Cardiac septum (tissue), 1 donor: ENCODE data around the gene RASSF4. TPM values are rescaled to one million over a fixed set of nuclear protein-coding genes. Genes with fewer than 3 reads are reported as not detected.
"Not testable (repeated sequence)": the region's sequence is repeated elsewhere in the genome, so short reads cannot be mapped to it uniquely, and the experiment has no call there.

ENCODE experiments used
- DNase-seq: peaks from one replicate; pipeline ENCODE4 v3.0.0-alpha.2; 2020; ENCODE audit warnings: low spot score
- intact Hi-C: fragments of 100-400 bp; cut with DNase I; formaldehyde crosslinking; loops from one replicate; pipeline ENCODE4 v1.14.0; 2022
- total RNA-seq: library from RNA; stranded (reverse); fragmentation: NEBNext Ultra II Directional; extraction: Animal tissue kit (Norgen Biotek cat#: 25700); gene quantifications from one replicate; pipeline ENCODE4 v1.2.1, GENCODE V29; 2021
- donor health status: DM: no; HTN: no; CAD: no.

RASSF4 gene
- total RNA-seq, 1 donor from 2014 or later: 47.5 TPM

DNA sequence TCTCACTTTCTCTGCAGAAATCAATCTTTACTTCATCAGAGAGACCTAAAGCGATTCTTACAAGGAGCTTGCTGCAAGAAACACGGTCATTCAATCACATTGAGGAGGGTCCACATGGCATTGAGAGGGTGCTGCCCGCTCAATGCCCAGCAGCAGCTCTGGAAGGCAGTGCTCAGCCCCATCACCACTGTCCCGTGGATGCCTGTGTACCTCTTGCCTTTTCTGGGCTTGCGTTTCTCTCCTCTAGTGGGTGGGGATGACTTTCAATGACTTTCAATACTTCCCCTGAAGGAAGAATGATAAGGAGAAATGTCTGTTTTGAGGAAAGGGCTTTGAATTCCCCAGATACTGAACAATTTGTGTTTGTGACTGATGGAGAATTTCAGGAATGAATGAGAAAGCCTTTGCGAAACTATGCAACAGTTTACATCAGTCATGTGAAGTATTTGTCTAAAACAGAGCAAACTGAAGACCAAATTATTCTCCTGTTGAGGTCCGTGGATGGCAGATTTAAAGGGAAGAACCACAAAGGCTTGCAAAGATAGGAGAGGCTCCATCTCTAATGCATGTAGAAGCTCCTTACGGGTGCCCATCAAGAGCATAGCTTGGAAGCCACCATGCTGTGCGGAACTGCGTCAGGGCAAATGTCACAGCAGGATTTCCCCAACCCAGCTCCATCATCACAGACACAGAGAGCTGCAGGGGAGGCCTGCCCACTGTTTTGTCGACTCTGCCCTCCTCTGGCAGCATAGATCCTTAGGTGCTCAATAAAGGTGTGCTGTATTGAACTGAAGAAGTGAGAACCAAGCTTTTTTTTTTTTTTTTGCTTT lies 34.5 kb downstream of the RASSF4 start:
- no peak for DNase-seq
- intact Hi-C loops: loop anchor here (5.0 kb wide), 1 partner anchor 62 kb away; no protein-coding TSS in a partner anchor

- intact Hi-C loops: loop anchor here (5.0 kb wide), 2 partner anchors 63 to 1858 kb away; partner anchors contain the start of gene CSGALNACT2
Observed at GRCh38 chr10:44994752-44995530, 35.3 kb downstream of the RASSF4 start.

GRCh38 chr10:44995581-44995913 lies 35.9 kb downstream of the RASSF4 start:
- no peak for DNase-seq
- intact Hi-C loops: loop anchor here (5.0 kb wide), 1 partner anchor 1858 kb away; the partner anchor contains the start of gene CSGALNACT2

More at GRCh38 chr10:44994752-44995530, 35.3 kb downstream of the RASSF4 start:
- DNase-seq: no peak

DNA sequence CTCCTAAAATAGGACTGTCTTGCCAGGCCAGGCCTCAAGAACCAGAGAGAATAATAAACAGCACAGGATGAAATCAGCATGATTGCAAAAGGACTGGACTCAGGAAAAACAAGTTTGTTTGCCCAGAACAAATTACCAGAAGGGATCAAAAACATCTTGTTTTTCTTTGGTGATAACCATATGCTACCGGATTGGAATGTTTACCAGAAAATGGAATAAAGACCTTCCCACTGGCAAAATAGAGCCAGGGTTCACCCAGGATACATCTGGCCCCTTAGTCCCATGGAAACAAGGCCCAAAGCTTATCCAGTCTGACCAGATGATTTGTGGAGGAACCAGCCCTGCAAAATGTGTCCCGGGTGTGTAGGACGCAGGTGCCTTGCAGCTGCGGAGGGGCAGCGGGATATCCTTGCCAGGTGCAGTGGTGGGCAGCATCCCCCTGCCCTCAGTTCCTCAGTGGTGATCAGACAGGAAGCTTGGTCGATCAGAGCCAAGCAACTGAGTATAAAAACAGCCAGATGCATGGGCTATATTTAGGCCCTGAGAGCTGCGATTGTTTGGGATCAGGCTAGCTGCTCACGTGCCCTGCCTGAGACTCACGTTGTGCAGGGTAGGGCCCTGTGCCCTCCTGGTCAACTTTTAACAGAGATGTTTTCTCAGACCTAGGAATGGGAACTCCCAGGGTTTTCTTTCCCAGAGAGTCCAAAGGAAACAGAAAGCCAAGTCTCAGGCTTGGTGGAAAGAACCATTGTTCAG lies 36.5 kb downstream of the RASSF4 start:
- intact Hi-C loops: loop anchor here (5.0 kb wide), 1 partner anchor 1859 kb away; the partner anchor contains the start of gene CSGALNACT2
- no peak for DNase-seq

GRCh38 chr10:44997105-44997748 lies 37.6 kb downstream of the RASSF4 start:
- DNase-seq: no peak
- intact Hi-C loops: loop anchor here (5.0 kb wide), 1 partner anchor 1860 kb away; the partner anchor contains the start of gene CSGALNACT2

DNA sequence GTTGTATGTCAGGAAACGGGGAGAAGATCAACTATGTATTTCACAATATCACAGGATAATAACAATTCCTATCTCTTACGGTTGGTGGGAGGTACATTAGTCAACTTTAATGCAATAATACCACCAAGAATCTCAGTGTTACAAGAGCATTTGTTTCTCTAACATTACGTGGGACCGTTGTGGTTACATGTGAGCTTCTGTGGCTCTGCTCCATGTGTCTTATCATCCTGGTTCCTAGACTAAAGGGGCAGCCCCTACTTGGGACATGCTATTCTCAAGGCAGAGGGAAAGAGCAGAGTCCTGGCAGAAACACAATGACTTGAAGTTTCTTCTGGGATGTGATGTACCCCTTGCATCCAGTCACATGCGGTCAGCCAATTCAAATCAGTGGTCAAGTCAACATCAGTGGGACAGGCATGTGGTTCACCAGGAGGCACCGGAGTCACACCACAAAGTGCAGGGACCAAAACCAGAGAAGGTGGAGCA lies 38.6 kb downstream of the RASSF4 start:
- intact Hi-C loops: loop anchor here (5.0 kb wide), 1 partner anchor 1861 kb away; the partner anchor contains the start of gene CSGALNACT2
- no peak for DNase-seq

DNA sequence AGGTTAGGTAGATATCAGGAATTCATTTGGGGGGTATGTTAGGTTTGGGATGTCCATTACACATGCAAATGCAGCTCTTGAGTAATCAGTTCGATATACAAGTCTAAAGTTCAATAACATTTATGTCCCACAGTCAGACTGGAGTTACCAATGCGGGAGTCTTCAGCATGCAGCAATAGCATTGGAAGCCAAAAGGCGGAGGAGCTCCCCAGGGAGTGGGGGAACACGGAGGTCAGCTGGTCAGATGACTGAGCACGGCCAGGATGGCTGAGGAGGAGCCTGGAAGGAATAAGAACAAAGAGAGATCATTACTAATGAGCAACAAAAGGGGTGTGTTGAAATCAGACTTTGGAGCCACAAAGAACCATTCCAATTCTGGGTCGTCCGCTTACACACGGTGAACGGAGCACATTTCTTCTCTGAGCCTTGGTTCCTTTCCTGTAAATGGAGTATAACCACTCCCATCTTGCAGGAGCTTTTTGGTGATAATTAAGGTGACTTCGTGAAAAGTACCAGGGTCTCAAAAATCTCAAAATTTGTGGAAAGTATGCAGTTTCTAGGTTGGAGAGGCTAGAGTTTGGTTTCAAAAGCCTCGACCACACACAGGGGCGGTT lies 40.6 kb downstream of the RASSF4 start:
- intact Hi-C loops: loop anchor here (2.0 to 5.0 kb wide), 2 partner anchors 21 to 33 kb away; partner anchors contain the start of gene DEPP1
- no peak for DNase-seq

GRCh38 chr10:45000752-45001380 lies 41.3 kb downstream of the RASSF4 start, which contains the start of gene ZNF22:
Gene ZNF22 (plus strand): TSS chr10:45000923. CDS start chr10:45003369, 2,446 bp downstream.
- DNase-seq: no peak
- intact Hi-C loops: loop anchor here (2.0 to 5.0 kb wide), 2 partner anchors 22 to 34 kb away; partner anchors contain the start of gene DEPP1

DNA sequence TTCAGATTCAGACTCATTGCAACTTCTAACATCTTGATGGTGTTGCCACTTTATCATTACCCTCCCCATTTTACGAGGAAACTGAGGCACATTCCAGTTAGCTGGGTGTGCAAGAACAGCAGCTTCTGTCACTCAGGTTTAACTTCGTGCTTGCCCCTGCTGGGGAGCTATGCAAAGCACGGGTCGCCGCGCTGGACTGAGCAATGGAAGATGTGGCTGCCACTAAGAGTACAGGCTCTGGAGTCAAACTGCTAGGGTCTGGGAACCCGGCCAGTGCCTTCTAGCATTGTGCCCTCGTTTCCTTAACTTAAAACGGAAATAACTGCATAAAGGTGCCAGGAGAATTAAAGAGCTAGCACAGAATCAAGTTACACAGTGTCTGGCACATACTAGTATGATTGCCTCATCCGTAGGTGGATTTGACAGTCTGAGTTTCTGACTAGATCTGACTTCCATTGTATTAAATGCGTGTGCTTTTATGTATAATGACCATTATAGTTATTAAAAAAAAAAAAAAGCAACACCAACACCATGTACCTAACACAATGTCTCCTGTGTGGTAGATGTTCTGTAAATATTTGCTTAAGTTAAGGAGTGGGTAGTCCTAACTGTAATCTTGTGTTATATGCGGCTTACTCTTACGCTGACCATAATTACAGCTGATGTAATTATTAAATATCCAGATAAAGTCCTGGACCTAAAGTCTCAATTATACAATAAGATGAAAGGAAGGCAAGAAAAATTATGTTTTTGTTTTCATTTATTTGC lies 42.0 kb downstream of the RASSF4 start:
- intact Hi-C loops: loop anchor here (2.0 to 5.0 kb wide), 2 partner anchors 23 to 34 kb away; partner anchors contain the start of gene DEPP1
- DNase-seq: no peak

GRCh38 chr10:45003432-45004000 lies 43.9 kb downstream of the RASSF4 start:
- intact Hi-C loops: loop anchor here (5.0 kb wide), 1 partner anchor 36 kb away; no protein-coding TSS in a partner anchor

DNA sequence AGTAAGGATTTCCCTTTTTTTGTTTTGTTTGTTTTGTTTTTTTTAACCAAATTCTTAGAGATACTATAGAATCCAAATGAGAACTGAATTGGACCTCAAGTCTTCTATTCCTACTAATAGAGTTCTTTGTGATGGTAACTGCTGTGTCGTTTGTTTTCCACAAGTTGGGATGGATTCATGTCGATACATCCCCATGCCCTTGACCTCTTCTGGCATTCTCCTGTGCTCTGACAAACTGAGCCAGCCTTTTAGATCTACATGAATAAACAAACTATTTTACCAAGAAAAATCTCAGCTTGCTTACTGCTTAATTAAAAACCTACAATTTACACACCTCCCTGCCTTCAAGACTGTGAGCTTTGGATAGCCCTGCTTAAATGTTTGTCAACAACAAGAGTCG lies 45.1 kb downstream of the RASSF4 start:
- intact Hi-C loops: loop anchor here (5.0 kb wide), 2 partner anchors 37 to 668 kb away; partner anchors contain the start of gene ZFAND4
- DNase-seq: no peak

More at GRCh38 chr10:45003432-45004000, 43.9 kb downstream of the RASSF4 start:
- DNase-seq: no peak

GRCh38 chr10:45005284-45005683 lies 45.7 kb downstream of the RASSF4 start:
- intact Hi-C loops: loop anchor here (5.0 kb wide), 1 partner anchor 667 kb away; the partner anchor contains the start of gene ZFAND4

DNA sequence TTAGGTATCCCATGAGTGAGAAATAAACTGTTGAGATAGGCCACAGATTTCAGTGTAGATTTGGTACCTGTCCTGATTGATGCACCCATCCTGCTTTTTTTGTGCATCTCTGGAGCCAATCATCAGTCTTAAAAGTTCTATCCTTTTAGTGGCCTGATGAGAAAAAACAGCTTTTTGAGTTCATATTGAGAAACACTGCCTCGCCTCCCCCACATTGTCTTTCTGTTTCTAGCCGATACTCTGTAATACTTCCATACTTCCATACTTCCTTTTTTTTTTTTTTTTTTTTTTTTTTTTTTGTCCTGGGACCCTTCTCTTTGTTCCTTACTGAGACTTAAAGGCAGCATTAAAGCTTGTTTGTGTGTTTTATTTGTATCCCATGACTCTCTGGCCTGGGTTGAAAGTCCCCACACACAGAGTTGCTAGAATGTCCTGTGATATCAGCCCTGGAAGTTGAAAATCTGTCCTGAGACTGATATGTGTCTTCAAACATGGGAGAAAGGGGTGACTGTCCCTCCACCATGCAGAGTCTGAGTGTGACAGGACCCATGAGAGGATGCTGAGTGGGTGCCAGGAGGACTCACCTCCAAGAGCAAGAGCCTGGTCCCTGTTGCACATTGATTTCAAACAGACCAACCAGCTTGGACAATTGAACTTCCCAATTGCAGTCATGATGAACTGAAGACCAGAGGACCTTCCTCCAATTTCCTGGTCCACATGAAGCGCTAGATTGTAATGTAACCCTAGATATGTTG lies 46.9 kb downstream of the RASSF4 start:
- DNase-seq: no peak
- intact Hi-C loops: loop anchor here (5.0 kb wide), 1 partner anchor 666 kb away; the partner anchor contains the start of gene ZFAND4

More at GRCh38 chr10:45005284-45005683, 45.7 kb downstream of the RASSF4 start:
- DNase-seq: no peak

- intact Hi-C loops: loop anchor here (5.0 kb wide), 1 partner anchor 664 kb away; the partner anchor contains the start of gene ZFAND4
- no peak for DNase-seq
Observed at GRCh38 chr10:45008524-45009161, 49.0 kb downstream of the RASSF4 start.

DNA sequence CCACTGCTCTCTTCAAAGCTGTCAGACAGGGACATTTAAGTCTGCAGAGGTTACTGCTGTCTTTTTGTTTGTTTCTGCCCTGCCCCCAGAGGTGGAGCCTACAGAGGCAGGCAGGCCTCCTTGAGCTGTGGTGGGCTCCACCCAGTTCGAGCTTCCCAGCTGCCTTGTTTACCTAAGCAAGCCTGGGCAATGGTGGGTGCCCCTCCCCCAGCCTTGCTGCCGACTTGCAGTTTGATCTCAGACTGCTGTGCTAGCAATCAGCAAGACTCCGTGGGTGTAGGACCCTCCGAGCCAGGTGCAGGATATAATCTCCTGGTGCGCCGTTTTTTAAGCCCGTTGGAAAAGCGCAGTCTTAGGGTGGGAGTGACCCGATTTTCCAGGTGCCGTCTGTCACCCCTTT lies 55.0 kb downstream of the RASSF4 start:
- DNase-seq, intact Hi-C loops: not testable (repeated sequence)
